HEK293 (cell line): ENCODE measurements around the gene INSYN2A.

ENCODE experiments used
- CTCF ChIA-PET: fragments of 350-600 bp; formaldehyde crosslinking; extraction: SDS; loops from one replicate; lab custom pipeline; 2021; ENCODE audit warnings: antibody characterized with exemption; lab: Yijun Ruan, JAX
- POLR2A ChIA-PET: fragments of 300-600 bp; formaldehyde crosslinking; extraction: SDS; loops from one replicate; lab custom pipeline; 2020; ENCODE audit warnings: antibody characterized with exemption, inconsistent platforms; lab: Yijun Ruan, JAX
- H3K27ac ChIP-seq: fragments of 200-500 bp; sonication (Bioruptor generic); 2 replicates; pipeline ENCODE4 v1.5.1; 2014; ENCODE audit warnings: low read depth, low read length, control low read depth, inconsistent platforms; ENCODE audit errors: extremely low read depth
- H3K36me3 ChIP-seq, 2 experiments: fragments of 200-500 bp in 1 of 2; sonication (Bioruptor generic) in 1 of 2; 1 replicate in 1 of 2; 2 replicates in 1 of 2; pipeline ENCODE4 v1.5.1; 2014 to 2017; ENCODE audit warnings: inconsistent platforms in 2 of 2, low read length in 2 of 2; ENCODE audit not compliant: control insufficient read depth in 2 of 2, insufficient read depth in 1 of 2
- H3K4me1 ChIP-seq: fragments of 200-500 bp; sonication (Bioruptor generic); 2 replicates; pipeline ENCODE4 v1.5.1; 2014; ENCODE audit warnings: mild to moderate bottlenecking, low read length, inconsistent platforms; ENCODE audit not compliant: control insufficient read depth, insufficient read depth
- H3K4me3 ChIP-seq: 2 replicates; pipeline ENCODE4 v1.5.1; 2011; ENCODE audit warnings: low read depth, mild to moderate bottlenecking, control low read depth, low read length, moderate library complexity
- H3K9me3 ChIP-seq: fragments of 200-500 bp; sonication (Bioruptor generic); 2 replicates; pipeline ENCODE4 v1.5.1; 2014; ENCODE audit warnings: low read depth, low read length, inconsistent platforms; ENCODE audit not compliant: control insufficient read depth, insufficient read depth
- FEZF1 ChIP-seq: fragments of 450-650 bp; formaldehyde crosslinking; IDR thresholded peaks from 2 replicates; pipeline ENCODE4 v1.5.1; 2016; ENCODE audit warnings: missing biosample characterization, missing genetic modification characterization
- GFI1B ChIP-seq: fragments of 450-650 bp; formaldehyde crosslinking; IDR thresholded peaks from 2 replicates; pipeline ENCODE4 v1.5.1; 2016; ENCODE audit warnings: missing biosample characterization, missing genetic modification characterization
- KLF9 ChIP-seq: fragments of 450-650 bp; formaldehyde crosslinking; IDR thresholded peaks from 2 replicates; pipeline ENCODE4 v1.5.1; 2016; ENCODE audit warnings: missing biosample characterization, missing genetic modification characterization, low read depth
- MEIS1 ChIP-seq: sonication (generic); formaldehyde crosslinking; IDR thresholded peaks from 2 replicates; pipeline ENCODE4 v1.8.1; 2022; ENCODE audit warnings: missing genetic modification reagents, mild to moderate bottlenecking, borderline replicate concordance
- MYNN ChIP-seq: fragments of 450-650 bp; formaldehyde crosslinking; IDR thresholded peaks from 2 replicates; pipeline ENCODE4 v1.5.1; 2016; ENCODE audit warnings: missing biosample characterization, missing genetic modification characterization, borderline replicate concordance
- YY1 ChIP-seq: fragments of 450-650 bp; formaldehyde crosslinking; IDR thresholded peaks from 2 replicates; pipeline ENCODE4 v1.5.1; 2018; ENCODE audit warnings: missing biosample characterization, missing genetic modification characterization
- ZBTB48 ChIP-seq: fragments of 450-650 bp; formaldehyde crosslinking; IDR thresholded peaks from 2 replicates; pipeline ENCODE4 v1.5.1; 2016; ENCODE audit warnings: missing biosample characterization, missing genetic modification characterization
- ZFP41 ChIP-seq: fragments of 450-650 bp; formaldehyde crosslinking; IDR thresholded peaks from 2 replicates; pipeline ENCODE4 v1.5.1; 2016; ENCODE audit warnings: missing biosample characterization, missing genetic modification characterization, borderline replicate concordance
- ZFP69B ChIP-seq: fragments of 450-650 bp; formaldehyde crosslinking; IDR thresholded peaks from 2 replicates; pipeline ENCODE4 v1.5.1; 2016; ENCODE audit warnings: missing biosample characterization, missing genetic modification characterization
- ZNF133 ChIP-seq: fragments of 450-650 bp; formaldehyde crosslinking; IDR thresholded peaks from 2 replicates; pipeline ENCODE4 v1.5.1; 2016; ENCODE audit warnings: missing biosample characterization, missing genetic modification characterization
- ZNF239 ChIP-seq: fragments of 450-650 bp; formaldehyde crosslinking; IDR thresholded peaks from 2 replicates; pipeline ENCODE4 v1.5.1; 2016; ENCODE audit warnings: missing biosample characterization, missing genetic modification characterization
- ZNF423 ChIP-seq: fragments of 450-650 bp; formaldehyde crosslinking; IDR thresholded peaks from 2 replicates; pipeline ENCODE4 v1.5.1; 2016; ENCODE audit warnings: missing biosample characterization, missing genetic modification characterization
- ZNF501 ChIP-seq: fragments of 450-650 bp; formaldehyde crosslinking; IDR thresholded peaks from 2 replicates; pipeline ENCODE4 v1.5.1; 2016; ENCODE audit warnings: missing biosample characterization, missing genetic modification characterization
- ZNF529 ChIP-seq: fragments of 450-650 bp; formaldehyde crosslinking; IDR thresholded peaks from 2 replicates; pipeline ENCODE4 v1.5.1; 2017; ENCODE audit warnings: missing genetic modification characterization, missing biosample characterization; ENCODE audit not compliant: insufficient replicate concordance
- ZNF549 ChIP-seq: fragments of 450-650 bp; IDR thresholded peaks from 2 replicates; pipeline ENCODE4 v1.5.1; 2018; ENCODE audit warnings: missing biosample characterization, missing genetic modification characterization, mild to moderate bottlenecking, inconsistent platforms, moderate library complexity
- ZNF558 ChIP-seq: fragments of 450-650 bp; formaldehyde crosslinking; IDR thresholded peaks from 2 replicates; pipeline ENCODE4 v1.5.1; 2016; ENCODE audit warnings: missing biosample characterization, missing genetic modification characterization
- ZNF596 ChIP-seq: fragments of 450-650 bp; IDR thresholded peaks from 2 replicates; pipeline ENCODE4 v1.5.0; 2018; ENCODE audit warnings: missing biosample characterization, mild to moderate bottlenecking, missing genetic modification characterization, moderate library complexity
- ZNF701 ChIP-seq: fragments of 450-650 bp; formaldehyde crosslinking; IDR thresholded peaks from 2 replicates; pipeline ENCODE4 v1.5.1; 2016; ENCODE audit warnings: missing biosample characterization, missing genetic modification characterization
- ZNF768 ChIP-seq: fragments of 450-650 bp; formaldehyde crosslinking; IDR thresholded peaks from 2 replicates; pipeline ENCODE4 v1.5.1; 2018; ENCODE audit warnings: missing biosample characterization, mild to moderate bottlenecking, missing genetic modification characterization
- ZNF830 ChIP-seq: fragments of 450-650 bp; IDR thresholded peaks from 2 replicates; pipeline ENCODE4 v1.5.0; 2018; ENCODE audit warnings: missing biosample characterization, missing genetic modification characterization, low read depth, mild to moderate bottlenecking, moderate library complexity
- TF ChIP-seq, protein P1 (sequence below): fragments of 450-650 bp; formaldehyde crosslinking; IDR thresholded peaks from 2 replicates; pipeline ENCODE4 v1.5.1; 2016; ENCODE audit warnings: missing biosample characterization, missing genetic modification characterization
- TF ChIP-seq, protein P2 (sequence below): fragments of 450-650 bp; formaldehyde crosslinking; optimal IDR thresholded peaks from 2 replicates; pipeline ENCODE3; 2016; ENCODE audit warnings: missing biosample characterization, mild to moderate bottlenecking, missing genetic modification characterization
- TF ChIP-seq, protein P3 (sequence below): fragments of 450-650 bp; formaldehyde crosslinking; IDR thresholded peaks from 2 replicates; pipeline ENCODE4 v1.5.1; 2016; ENCODE audit warnings: missing biosample characterization, missing genetic modification characterization
- TF ChIP-seq, protein P4 (sequence below): fragments of 450-650 bp; formaldehyde crosslinking; IDR thresholded peaks from 2 replicates; pipeline ENCODE4 v1.5.1; 2016; ENCODE audit warnings: missing biosample characterization, missing genetic modification characterization
- TF ChIP-seq, protein P5 (sequence below): fragments of 450-650 bp; formaldehyde crosslinking; conservative IDR thresholded peaks from 2 replicates; pipeline ENCODE4 v1.5.1; 2016; ENCODE audit warnings: low read depth, missing biosample characterization, missing genetic modification characterization

Gene INSYN2A

DNA sequence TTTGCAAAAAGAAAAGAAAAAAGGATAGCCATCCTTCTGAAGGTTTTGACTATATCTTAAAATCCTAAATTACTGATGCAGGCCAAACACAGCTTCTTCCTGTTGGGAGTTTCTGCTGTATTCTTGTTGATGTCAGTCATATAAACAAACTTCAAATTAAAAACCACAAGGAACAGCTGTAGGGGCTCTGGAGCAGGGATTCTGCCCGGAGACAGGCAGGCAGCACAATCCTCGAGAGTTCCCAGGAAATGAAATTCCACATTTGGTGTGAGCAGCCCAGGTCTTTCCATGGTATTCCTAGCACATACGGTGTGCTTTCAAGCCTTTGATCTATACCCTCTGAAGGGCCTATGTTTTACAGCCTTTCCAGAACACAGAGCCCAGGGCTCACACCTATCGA is 43.2 kb downstream of the INSYN2A start:
- H3K4me1 ChIP-seq, result no peaks in the 10 kb centered on the region
- CTCF ChIA-PET, result no interaction called here
- POLR2A ChIA-PET, result no interaction called here

DNA sequence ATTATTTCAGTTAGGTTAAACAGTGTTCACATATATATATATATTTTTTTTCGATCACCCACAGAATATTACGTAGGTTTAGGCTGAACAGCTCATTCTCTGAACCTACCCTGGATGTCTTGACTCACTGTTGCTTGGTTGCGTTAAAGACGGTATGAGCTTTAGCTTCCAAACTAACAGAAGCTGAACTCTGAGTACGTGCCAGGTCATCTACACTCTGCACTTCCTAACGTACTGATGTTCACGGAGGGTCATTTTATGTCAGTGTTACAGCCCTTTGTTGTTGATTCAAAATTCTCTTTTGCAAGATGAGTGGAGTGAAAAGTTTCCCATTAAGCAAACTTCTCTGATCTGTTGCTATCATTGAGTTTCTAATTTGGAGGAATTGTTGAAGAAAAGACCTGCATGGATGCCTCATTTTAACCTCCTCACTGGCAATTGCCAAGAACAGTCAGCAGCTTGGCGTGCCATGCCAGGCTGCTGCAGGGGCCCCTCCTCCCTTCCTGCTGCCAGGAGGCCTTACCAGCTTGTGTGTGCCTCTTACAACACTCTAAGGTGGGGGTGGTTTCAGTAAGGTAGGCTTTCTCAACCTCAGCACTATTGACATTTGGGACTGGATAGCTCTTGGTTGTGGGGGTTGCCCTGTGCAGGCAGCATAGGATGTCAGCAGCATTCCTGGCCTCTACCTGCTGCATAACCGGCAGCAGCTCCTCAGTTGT is 44.3 kb downstream of the INSYN2A start:
- CTCF ChIA-PET, result no interaction called here
- POLR2A ChIA-PET, result no interaction called here
- Histone ChIP-seq H3K36me3 (no peaks in the 10 kb centered on the region), H3K4me1 (no peaks in the 10 kb centered on the region), H3K27ac (no peak overlapping the region), H3K9me3 (no peaks in the 10 kb centered on the region), H3K4me3 (no peak overlapping the region)
- TF ChIP-seq ZFP41 (tag by site-specific recombination) (no peak), ZNF501 (tag by site-specific recombination) (no peak), ZNF830 (tag by site-specific recombination) (no peak), ZNF701 (no peak), ZNF596 (tag by site-specific recombination) (no peak), ZNF529 (no peak)
- TF ChIP-seq, protein P1, sequence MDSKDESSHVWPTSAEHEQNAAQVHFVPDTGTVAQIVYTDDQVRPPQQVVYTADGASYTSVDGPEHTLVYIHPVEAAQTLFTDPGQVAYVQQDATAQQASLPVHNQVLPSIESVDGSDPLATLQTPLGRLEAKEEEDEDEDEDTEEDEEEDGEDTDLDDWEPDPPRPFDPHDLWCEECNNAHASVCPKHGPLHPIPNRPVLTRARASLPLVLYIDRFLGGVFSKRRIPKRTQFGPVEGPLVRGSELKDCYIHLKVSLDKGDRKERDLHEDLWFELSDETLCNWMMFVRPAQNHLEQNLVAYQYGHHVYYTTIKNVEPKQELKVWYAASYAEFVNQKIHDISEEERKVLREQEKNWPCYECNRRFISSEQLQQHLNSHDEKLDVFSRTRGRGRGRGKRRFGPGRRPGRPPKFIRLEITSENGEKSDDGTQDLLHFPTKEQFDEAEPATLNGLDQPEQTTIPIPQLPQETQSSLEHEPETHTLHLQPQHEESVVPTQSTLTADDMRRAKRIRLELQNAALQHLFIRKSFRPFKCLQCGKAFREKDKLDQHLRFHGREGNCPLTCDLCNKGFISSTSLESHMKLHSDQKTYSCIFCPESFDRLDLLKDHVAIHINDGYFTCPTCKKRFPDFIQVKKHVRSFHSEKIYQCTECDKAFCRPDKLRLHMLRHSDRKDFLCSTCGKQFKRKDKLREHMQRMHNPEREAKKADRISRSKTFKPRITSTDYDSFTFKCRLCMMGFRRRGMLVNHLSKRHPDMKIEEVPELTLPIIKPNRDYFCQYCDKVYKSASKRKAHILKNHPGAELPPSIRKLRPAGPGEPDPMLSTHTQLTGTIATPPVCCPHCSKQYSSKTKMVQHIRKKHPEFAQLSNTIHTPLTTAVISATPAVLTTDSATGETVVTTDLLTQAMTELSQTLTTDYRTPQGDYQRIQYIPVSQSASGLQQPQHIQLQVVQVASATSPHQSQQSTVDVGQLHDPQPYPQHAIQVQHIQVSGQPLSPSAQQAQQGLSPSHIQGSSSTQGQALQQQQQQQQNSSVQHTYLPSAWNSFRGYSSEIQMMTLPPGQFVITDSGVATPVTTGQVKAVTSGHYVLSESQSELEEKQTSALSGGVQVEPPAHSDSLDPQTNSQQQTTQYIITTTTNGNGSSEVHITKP, result no peak
- TF ChIP-seq, protein P2, sequence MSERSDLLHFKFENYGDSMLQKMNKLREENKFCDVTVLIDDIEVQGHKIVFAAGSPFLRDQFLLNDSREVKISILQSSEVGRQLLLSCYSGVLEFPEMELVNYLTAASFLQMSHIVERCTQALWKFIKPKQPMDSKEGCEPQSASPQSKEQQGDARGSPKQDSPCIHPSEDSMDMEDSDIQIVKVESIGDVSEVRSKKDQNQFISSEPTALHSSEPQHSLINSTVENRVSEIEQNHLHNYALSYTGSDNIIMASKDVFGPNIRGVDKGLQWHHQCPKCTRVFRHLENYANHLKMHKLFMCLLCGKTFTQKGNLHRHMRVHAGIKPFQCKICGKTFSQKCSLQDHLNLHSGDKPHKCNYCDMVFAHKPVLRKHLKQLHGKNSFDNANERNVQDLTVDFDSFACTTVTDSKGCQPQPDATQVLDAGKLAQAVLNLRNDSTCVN, result no peak
- TF ChIP-seq, protein P3, sequence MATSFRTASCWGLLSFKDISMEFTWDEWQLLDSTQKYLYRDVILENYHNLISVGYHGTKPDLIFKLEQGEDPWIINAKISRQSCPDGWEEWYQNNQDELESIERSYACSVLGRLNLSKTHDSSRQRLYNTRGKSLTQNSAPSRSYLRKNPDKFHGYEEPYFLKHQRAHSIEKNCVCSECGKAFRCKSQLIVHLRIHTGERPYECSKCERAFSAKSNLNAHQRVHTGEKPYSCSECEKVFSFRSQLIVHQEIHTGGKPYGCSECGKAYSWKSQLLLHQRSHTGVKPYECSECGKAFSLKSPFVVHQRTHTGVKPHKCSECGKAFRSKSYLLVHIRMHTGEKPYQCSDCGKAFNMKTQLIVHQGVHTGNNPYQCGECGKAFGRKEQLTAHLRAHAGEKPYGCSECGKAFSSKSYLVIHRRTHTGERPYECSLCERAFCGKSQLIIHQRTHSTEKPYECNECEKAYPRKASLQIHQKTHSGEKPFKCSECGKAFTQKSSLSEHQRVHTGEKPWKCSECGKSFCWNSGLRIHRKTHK (tag by site-specific recombination), result no peak

More for the DNA sequence above, 43.2 kb downstream of the INSYN2A start:
- TF ChIP-seq, protein P4, sequence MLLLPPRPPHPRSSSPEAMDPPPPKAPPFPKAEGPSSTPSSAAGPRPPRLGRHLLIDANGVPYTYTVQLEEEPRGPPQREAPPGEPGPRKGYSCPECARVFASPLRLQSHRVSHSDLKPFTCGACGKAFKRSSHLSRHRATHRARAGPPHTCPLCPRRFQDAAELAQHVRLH (tag by site-specific recombination), result no peak
- TF ChIP-seq ZNF239 (tag by site-specific recombination) (no peak), ZNF549 (no peak), FEZF1 (tag by site-specific recombination) (no peak), GFI1B (tag by site-specific recombination) (no peak), ZNF501 (tag by site-specific recombination) (no peak), MYNN (tag by site-specific recombination) (no peak), ZBTB48 (no peak), YY1 (tag by site-specific recombination) (no peak), ZNF558 (no peak), MEIS1 (CRISPR knock-in tag) (no peak), ZFP69B (tag by site-specific recombination) (no peak), ZNF133 (tag by site-specific recombination) (no peak), KLF9 (no peak), ZNF423 (tag by site-specific recombination) (no peak), ZNF768 (no peak)
- TF ChIP-seq, protein P5, sequence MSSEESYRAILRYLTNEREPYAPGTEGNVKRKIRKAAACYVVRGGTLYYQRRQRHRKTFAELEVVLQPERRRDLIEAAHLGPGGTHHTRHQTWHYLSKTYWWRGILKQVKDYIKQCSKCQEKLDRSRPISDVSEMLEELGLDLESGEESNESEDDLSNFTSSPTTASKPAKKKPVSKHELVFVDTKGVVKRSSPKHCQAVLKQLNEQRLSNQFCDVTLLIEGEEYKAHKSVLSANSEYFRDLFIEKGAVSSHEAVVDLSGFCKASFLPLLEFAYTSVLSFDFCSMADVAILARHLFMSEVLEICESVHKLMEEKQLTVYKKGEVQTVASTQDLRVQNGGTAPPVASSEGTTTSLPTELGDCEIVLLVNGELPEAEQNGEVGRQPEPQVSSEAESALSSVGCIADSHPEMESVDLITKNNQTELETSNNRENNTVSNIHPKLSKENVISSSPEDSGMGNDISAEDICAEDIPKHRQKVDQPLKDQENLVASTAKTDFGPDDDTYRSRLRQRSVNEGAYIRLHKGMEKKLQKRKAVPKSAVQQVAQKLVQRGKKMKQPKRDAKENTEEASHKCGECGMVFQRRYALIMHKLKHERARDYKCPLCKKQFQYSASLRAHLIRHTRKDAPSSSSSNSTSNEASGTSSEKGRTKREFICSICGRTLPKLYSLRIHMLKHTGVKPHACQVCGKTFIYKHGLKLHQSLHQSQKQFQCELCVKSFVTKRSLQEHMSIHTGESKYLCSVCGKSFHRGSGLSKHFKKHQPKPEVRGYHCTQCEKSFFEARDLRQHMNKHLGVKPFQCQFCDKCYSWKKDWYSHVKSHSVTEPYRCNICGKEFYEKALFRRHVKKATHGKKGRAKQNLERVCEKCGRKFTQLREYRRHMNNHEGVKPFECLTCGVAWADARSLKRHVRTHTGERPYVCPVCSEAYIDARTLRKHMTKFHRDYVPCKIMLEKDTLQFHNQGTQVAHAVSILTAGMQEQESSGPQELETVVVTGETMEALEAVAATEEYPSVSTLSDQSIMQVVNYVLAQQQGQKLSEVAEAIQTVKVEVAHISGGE, result no peak
- TF ChIP-seq, protein P3 (tag by site-specific recombination), result no peak
- H3K9me3 ChIP-seq, result no peaks in the 10 kb centered on the region
- H3K4me3 ChIP-seq, result no peak overlapping the region
- no peaks in the 10 kb centered on the region for H3K36me3 ChIP-seq
- no peak overlapping the region for H3K27ac ChIP-seq
